SK-N-SH (cell line): ENCODE data around the gene MMAB. TPM values are rescaled to one million over a fixed set of nuclear protein-coding genes. Genes with fewer than 3 reads are reported as not detected.

Experiments
- CTCF ChIA-PET: fragments of 300-600, 350-600 bp; formaldehyde crosslinking; extraction: SDS; loops from one replicate; lab custom pipeline; 2021; lab: Yijun Ruan, JAX
- POLR2A ChIA-PET: fragments of 350-600 bp; sonication (Branson Sonifier 250); formaldehyde crosslinking; extraction: SDS; loops from one replicate; lab custom pipeline; 2020; ENCODE audit warnings: antibody characterized with exemption, inconsistent platforms; lab: Yijun Ruan, JAX
- DNase-seq: peaks from one replicate; pipeline ENCODE4 v3.0.0; 2012
- H2AFZ ChIP-seq: fragments of 200-600 bp; sonication (generic); 2 replicates; pipeline ENCODE4 v1.8.1; 2016; ENCODE audit warnings: antibody characterized with exemption, mild to moderate bottlenecking, low read depth
- H3F3A ChIP-seq: fragments of 200-600 bp; sonication (generic); replicated peaks from 2 replicates; pipeline ENCODE3; 2016; ENCODE audit warnings: antibody characterized with exemption, mild to moderate bottlenecking; ENCODE audit not compliant: insufficient read depth
- H3K27ac ChIP-seq, 2 experiments: fragments of 200-500 bp in 1 of 2; fragments of 200-600 bp in 1 of 2; sonication (Bioruptor generic) in 1 of 2; sonication (generic), shearing (Covaris generic) in 1 of 2; 2 replicates each; pipeline versions ENCODE4 v1.5.1 to v1.6.1; 2014 to 2016; ENCODE audit warnings: low read depth in 2 of 2, inconsistent platforms in 1 of 2, low read length in 1 of 2, mild to moderate bottlenecking in 1 of 2, mixed read lengths in 1 of 2
- H3K27me3 ChIP-seq: fragments of 200-600 bp; sonication (generic), shearing (Covaris generic); 2 replicates; pipeline ENCODE4 v1.6.1; 2016; ENCODE audit warnings: mixed run types; ENCODE audit not compliant: insufficient read depth
- H3K36me3 ChIP-seq, 2 experiments: fragments of 200-500 bp in 1 of 2; fragments of 200-600 bp in 1 of 2; sonication (Bioruptor generic) in 1 of 2; sonication (generic) in 1 of 2; replicated peaks in 1 of 2; 2 replicates each; pipeline versions ENCODE3 to v1.5.1; 2014 to 2016; ENCODE audit warnings: low read length in 1 of 2, mild to moderate bottlenecking in 1 of 2; ENCODE audit not compliant: insufficient read depth in 2 of 2, control insufficient read depth in 1 of 2
- H3K4me1 ChIP-seq, 2 experiments: fragments of 200-500 bp in 1 of 2; fragments of 200-600 bp in 1 of 2; sonication (Bioruptor generic) in 1 of 2; sonication (generic), shearing (Covaris generic) in 1 of 2; 2 replicates each; pipeline versions ENCODE4 v1.5.1 to v1.6.1; 2014 to 2016; ENCODE audit warnings: low read depth in 1 of 2, low read length in 1 of 2, mixed run types in 1 of 2; ENCODE audit not compliant: insufficient read depth in 2 of 2, control insufficient read depth in 1 of 2
- H3K4me2 ChIP-seq: fragments of 200-600 bp; sonication (generic), shearing (Covaris generic); 2 replicates; pipeline ENCODE4 v1.6.1; 2017; ENCODE audit warnings: mixed run types
- H3K4me3 ChIP-seq, 2 experiments: fragments of 200-500 bp in 1 of 2; fragments of 200-600 bp in 1 of 2; sonication (Bioruptor generic) in 1 of 2; sonication (generic), shearing (Covaris generic) in 1 of 2; 2 replicates each; pipeline versions ENCODE4 v1.5.1 to v1.8.1; 2014 to 2016; ENCODE audit warnings: low read depth in 2 of 2, inconsistent platforms in 1 of 2, low read length in 1 of 2, mild to moderate bottlenecking in 1 of 2, mixed read lengths in 1 of 2, moderate library complexity in 1 of 2
- H3K79me2 ChIP-seq: fragments of 200-600 bp; sonication (generic); 2 replicates; pipeline ENCODE4 v1.8.1; 2017; ENCODE audit warnings: mild to moderate bottlenecking; ENCODE audit not compliant: insufficient read depth
- H3K9ac ChIP-seq: fragments of 200-600 bp; sonication (generic); 2 replicates; pipeline ENCODE4 v1.6.1; 2017; ENCODE audit warnings: mixed run types
- H3K9me2 ChIP-seq: fragments of 200-600 bp; sonication (generic); 2 replicates; pipeline ENCODE4 v1.6.1; 2017; ENCODE audit warnings: mixed run types
- H3K9me3 ChIP-seq: fragments of 200-600 bp; sonication (generic); 2 replicates; pipeline ENCODE4 v1.6.1; 2017; ENCODE audit warnings: mixed run types, mild to moderate bottlenecking, moderate library complexity
- H4K20me1 ChIP-seq: fragments of 200-600 bp; sonication (generic); 2 replicates; pipeline ENCODE4 v1.6.1; 2017; ENCODE audit warnings: mild to moderate bottlenecking, mixed run types; ENCODE audit not compliant: insufficient read depth
- CHD2 ChIP-seq: fragments of 150-350 bp; IDR thresholded peaks from 2 replicates; pipeline ENCODE4 v1.6.1; 2018; ENCODE audit warnings: low read length; ENCODE audit not compliant: partially characterized antibody
- EP300 ChIP-seq, 2 experiments: IDR thresholded peaks; 2 replicates each; pipeline versions ENCODE4 v1.4.0 to v1.6.1; 2012; ENCODE audit warnings: borderline replicate concordance in 1 of 2, low read depth in 1 of 2, low read length in 1 of 2
- EZH2phosphoT487 ChIP-seq: fragments of 200-600 bp; sonication (generic); IDR thresholded peaks from 2 replicates; pipeline ENCODE4 v1.6.1; 2017; ENCODE audit warnings: low read depth, mixed run types, mild to moderate bottlenecking, antibody characterized with exemption, moderate library complexity, borderline replicate concordance
- FOSL2 ChIP-seq: IDR thresholded peaks from 2 replicates; pipeline ENCODE4 v1.4.0; 2012; ENCODE audit warnings: low read depth, mild to moderate bottlenecking, moderate library complexity, borderline replicate concordance
- FOXJ3 ChIP-seq: sonication (generic); formaldehyde crosslinking; IDR thresholded peaks from 2 replicates; pipeline ENCODE4 v1.5.1; 2020; ENCODE audit warnings: mild to moderate bottlenecking, missing genetic modification reagents
- IRF3 ChIP-seq: fragments of 150-350 bp; IDR thresholded peaks from 2 replicates; pipeline ENCODE4 v1.6.1; 2016; ENCODE audit warnings: mild to moderate bottlenecking, low read depth, low read length
- JUND ChIP-seq: IDR thresholded peaks from 2 replicates; pipeline ENCODE4 v1.4.0; 2012
- MAX ChIP-seq: IDR thresholded peaks from 2 replicates; pipeline ENCODE4 v1.4.0; 2012; ENCODE audit warnings: low read depth
- MEF2A ChIP-seq: IDR thresholded peaks from 2 replicates; pipeline ENCODE4 v1.4.0; 2012; ENCODE audit warnings: low read depth, borderline replicate concordance
- MXI1 ChIP-seq: IDR thresholded peaks from 2 replicates; pipeline ENCODE4 v1.6.1; 2012; ENCODE audit warnings: mild to moderate bottlenecking, low read depth, low read length, improper control_type of control experiment
- NFIC ChIP-seq: IDR thresholded peaks from 2 replicates; pipeline ENCODE4 v1.4.0; 2012; ENCODE audit warnings: borderline replicate concordance
- NRF1 ChIP-seq: IDR thresholded peaks from 2 replicates; pipeline ENCODE4 v1.6.1; 2012; ENCODE audit warnings: low read depth, mild to moderate bottlenecking, low read length
- PBX3 ChIP-seq: IDR thresholded peaks from 2 replicates; pipeline ENCODE4; 2012
- POLR2AphosphoS5 ChIP-seq: IDR thresholded peaks from 2 replicates; pipeline ENCODE4 v1.6.1; 2012; ENCODE audit warnings: low read depth, low read length
- RAD21 ChIP-seq: IDR thresholded peaks from 2 replicates; pipeline ENCODE4 v1.6.1; 2012; ENCODE audit warnings: mild to moderate bottlenecking, low read length
- RFX5 ChIP-seq: IDR thresholded peaks from 2 replicates; pipeline ENCODE4 v1.6.1; 2012; ENCODE audit warnings: mild to moderate bottlenecking, improper control_type of control experiment, low read length
- RXRA ChIP-seq: IDR thresholded peaks from 2 replicates; pipeline ENCODE4 v1.4.0; 2012; ENCODE audit warnings: low read depth, mild to moderate bottlenecking, borderline replicate concordance
- SMC3 ChIP-seq: IDR thresholded peaks from 2 replicates; pipeline ENCODE4 v1.6.1; 2012; ENCODE audit warnings: low read depth, low read length, improper control_type of control experiment
- TAF1 ChIP-seq: IDR thresholded peaks from 2 replicates; pipeline ENCODE4 v1.6.1; 2012; ENCODE audit warnings: low read depth, mild to moderate bottlenecking, low read length, moderate library complexity, borderline replicate concordance
- WGBS: methylation state at CpG from one replicate; pipeline ENCODE4 v1.1.6; 2017; ENCODE audit warnings: low lambda C conversion rate; 5-methylcytosine and 5-hydroxymethylcytosine counted together
- polyA plus RNA-seq, 3 experiments: library from polyadenylated mRNA; depleted of rRNA; stranded (reverse); fragments of >200 nt; gene quantifications; 2 replicates each; pipeline ENCODE4 v1.2.3, GENCODE V29; 2012
- TF ChIP-seq, protein P1 (sequence below): fragments of 150-350 bp; IDR thresholded peaks from 2 replicates; pipeline ENCODE4 v1.6.1; 2017; ENCODE audit warnings: antibody characterized with exemption, low read length, low read depth, borderline replicate concordance

The MMAB gene
- polyA plus RNA-seq, 1 of the 3 experiments (the other 2 are of a cell fraction) = 15.9 TPM

- POLR2A ChIA-PET = interaction anchor here (0.8 to 1.5 kb wide), 2 partner anchors 119 to 124 kb away, joined by 4 to 5 read pairs; no protein-coding TSS in a partner anchor
- Histone ChIP-seq H3K4me1 (peaks cover 0 to 49% of the 10 kb centered on the region in 2 experiments; a peak in 2 of 4 replicates), H3K36me3 (no peaks in the 10 kb centered on the region), H3K9ac (no peak overlapping the region), H3K4me3 (no peak overlapping the region), H3K9me3 (no peaks in the 10 kb centered on the region), H3K79me2 (no peaks in the 10 kb centered on the region), H2AFZ (no peak overlapping the region), H3K27ac (no peak overlapping the region), H3K27me3 (no peaks in the 10 kb centered on the region), H3K9me2 (no peaks in the 10 kb centered on the region), H4K20me1 (no peaks in the 10 kb centered on the region), H3K4me2 (no peak overlapping the region), H3F3A (peaks cover 3% of the 10 kb centered on the region)
- CTCF ChIA-PET = interaction anchor here (0.9 to 14.2 kb wide), 7 partner anchors 9 to 178 kb away, joined by 3 to 175 read pairs (median 25); partner anchors contain the start of gene FAM222A
- TF ChIP-seq TAF1 (no peak), IRF3 (no peak), POLR2AphosphoS5 (no peak), RFX5 (no peak), NFIC (no peak), RAD21 (no peak), NRF1 (no peak), SMC3 (no peak), EZH2phosphoT487 (no peak), FOXJ3 (CRISPR knock-in tag) (no peak), EP300 (IDR thresholded peaks at IDR 0.05; ENCODE audit: borderline replicate concordance in 1 of 2, low read depth in 1 of 2, low read length in 1 of 2) (no peak), PBX3 (no peak), CHD2 (no peak), MAX (no peak), MXI1 (no peak), RXRA (no peak), FOSL2 (no peak), JUND (no peak), MEF2A (no peak)
- TF ChIP-seq, protein P1, sequence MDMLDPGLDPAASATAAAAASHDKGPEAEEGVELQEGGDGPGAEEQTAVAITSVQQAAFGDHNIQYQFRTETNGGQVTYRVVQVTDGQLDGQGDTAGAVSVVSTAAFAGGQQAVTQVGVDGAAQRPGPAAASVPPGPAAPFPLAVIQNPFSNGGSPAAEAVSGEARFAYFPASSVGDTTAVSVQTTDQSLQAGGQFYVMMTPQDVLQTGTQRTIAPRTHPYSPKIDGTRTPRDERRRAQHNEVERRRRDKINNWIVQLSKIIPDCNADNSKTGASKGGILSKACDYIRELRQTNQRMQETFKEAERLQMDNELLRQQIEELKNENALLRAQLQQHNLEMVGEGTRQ = no peak
- no peak for DNase-seq
- 80% methylated on average over 10 of the region's 10 CpGs for WGBS
Measured at GRCh38 chr12:109595321-109595902, 22.1 kb upstream of the MMAB start.
